ENCODE data around the gene RBBP7. TPM values are rescaled to one million over a fixed set of nuclear protein-coding genes. Genes with fewer than 3 reads are reported as not detected.

Gene RBBP7
- total RNA-seq = 63.4 TPM
- long read RNA-seq, transcript RBBP7-203 (12 exons, 2,333 nt) = major isoform, 74 of 93 reads
- long read RNA-seq, partial matches to known transcripts = 1 of 93 reads
- long read RNA-seq, other reads (novel, unspliced or antisense) = 15 of 93 reads

- H3K27ac ChIP-seq = peak within 1 kb of the TSS; percentile 93
- H3K27me3 ChIP-seq = no peaks in the 10 kb centered on the region
- intact Hi-C loops (cut with DNase I) = no loop called here
- H3K4me3 ChIP-seq = peak within 1 kb of the TSS; percentile 61
- peak; percentile 96 for ATAC-seq
- no peak for TF ChIP-seq CTCF (IDR thresholded peaks at IDR 0.05)
- DNase-seq = peak; percentile 95
- no peaks in the 10 kb centered on the region for H3K36me3 ChIP-seq
- H3K4me1 ChIP-seq = peaks cover 3% of the 10 kb centered on the region
- H3K9me3 ChIP-seq = no peaks in the 10 kb centered on the region
These were observed at the start of gene RBBP7 for GRCh38 chrX:16870095-16870861. Gene RBBP7, minus strand, starts transcription at chrX:16870362. Its CDS starts 309 bp downstream, at chrX:16870053.

GRCh38 chrX:16918979-16919378 lies 48.8 kb upstream of the RBBP7 start:
- H3K4me1 ChIP-seq = no peaks in the 10 kb centered on the region
- intact Hi-C loops (cut with DNase I) = no loop called here
- no peak for TF ChIP-seq CTCF (IDR thresholded peaks at IDR 0.05)
- no peak overlapping the region for H3K4me3 ChIP-seq
- H3K27ac ChIP-seq = no peak overlapping the region
- no peaks in the 10 kb centered on the region for H3K9me3 ChIP-seq
- H3K27me3 ChIP-seq = no peaks in the 10 kb centered on the region
- DNase-seq (no peak), ATAC-seq (no peak)
- no peaks in the 10 kb centered on the region for H3K36me3 ChIP-seq

GRCh38 chrX:16917120-16917519 lies 47.0 kb upstream of the RBBP7 start:
- Histone ChIP-seq H3K4me1 (no peaks in the 10 kb centered on the region), H3K27me3 (no peaks in the 10 kb centered on the region), H3K4me3 (no peak overlapping the region), H3K36me3 (no peaks in the 10 kb centered on the region), H3K27ac (no peak overlapping the region), H3K9me3 (no peaks in the 10 kb centered on the region)
- TF ChIP-seq CTCF (IDR thresholded peaks at IDR 0.05) = no peak
- no peak for ATAC-seq
- no peak for DNase-seq
- intact Hi-C loops (cut with DNase I) = no loop called here

GRCh38 chrX:16916561-16916960 lies 46.4 kb upstream of the RBBP7 start:
- no peak for TF ChIP-seq CTCF (IDR thresholded peaks at IDR 0.05)
- H3K36me3 ChIP-seq = no peaks in the 10 kb centered on the region
- no peak overlapping the region for H3K27ac ChIP-seq
- intact Hi-C loops (cut with DNase I) = no loop called here
- H3K27me3 ChIP-seq = no peaks in the 10 kb centered on the region
- DNase-seq (no peak), ATAC-seq (no peak)
- H3K4me1 ChIP-seq = no peaks in the 10 kb centered on the region
- H3K4me3 ChIP-seq = no peak overlapping the region
- H3K9me3 ChIP-seq = no peaks in the 10 kb centered on the region

- no peak for DNase-seq
- Histone ChIP-seq H3K27me3 (no peaks in the 10 kb centered on the region), H3K4me1 (no peaks in the 10 kb centered on the region), H3K9me3 (no peaks in the 10 kb centered on the region), H3K27ac (no peak overlapping the region), H3K36me3 (no peaks in the 10 kb centered on the region), H3K4me3 (no peak overlapping the region)
- no peak for TF ChIP-seq CTCF (IDR thresholded peaks at IDR 0.05)
- peak; percentile 76 for ATAC-seq
- intact Hi-C loops (cut with DNase I) = no loop called here
These were observed 43.9 kb upstream of the RBBP7 start for GRCh38 chrX:16914058-16914457.

Measured in upper lobe of right lung (tissue), 1 donor.